Globus pallidus (tissue), 1 donor: ENCODE measurements around the gene ACP4.
"Not testable (repeated sequence)": the region's sequence is repeated elsewhere in the genome, so short reads cannot be mapped to it uniquely, and the experiment has no call there.

ENCODE experiments used
- DNase-seq: peaks from one replicate; pipeline ENCODE4 v3.0.0-alpha.2; 2015; ENCODE audit warnings: low spot score

ACP4 gene

GRCh38 chr19:50797781-50798658 lies 7.8 kb downstream of the ACP4 start:
- no peak for DNase-seq

GRCh38 chr19:50798659-50799546 lies 8.7 kb downstream of the ACP4 start:
- DNase-seq, result no peak

- no peak for DNase-seq
These were observed 9.3 kb downstream of the ACP4 start for GRCh38 chr19:50799547-50799851.

- no peak for DNase-seq
These were observed 10.9 kb downstream of the ACP4 start for GRCh38 chr19:50801107-50801506.

DNA sequence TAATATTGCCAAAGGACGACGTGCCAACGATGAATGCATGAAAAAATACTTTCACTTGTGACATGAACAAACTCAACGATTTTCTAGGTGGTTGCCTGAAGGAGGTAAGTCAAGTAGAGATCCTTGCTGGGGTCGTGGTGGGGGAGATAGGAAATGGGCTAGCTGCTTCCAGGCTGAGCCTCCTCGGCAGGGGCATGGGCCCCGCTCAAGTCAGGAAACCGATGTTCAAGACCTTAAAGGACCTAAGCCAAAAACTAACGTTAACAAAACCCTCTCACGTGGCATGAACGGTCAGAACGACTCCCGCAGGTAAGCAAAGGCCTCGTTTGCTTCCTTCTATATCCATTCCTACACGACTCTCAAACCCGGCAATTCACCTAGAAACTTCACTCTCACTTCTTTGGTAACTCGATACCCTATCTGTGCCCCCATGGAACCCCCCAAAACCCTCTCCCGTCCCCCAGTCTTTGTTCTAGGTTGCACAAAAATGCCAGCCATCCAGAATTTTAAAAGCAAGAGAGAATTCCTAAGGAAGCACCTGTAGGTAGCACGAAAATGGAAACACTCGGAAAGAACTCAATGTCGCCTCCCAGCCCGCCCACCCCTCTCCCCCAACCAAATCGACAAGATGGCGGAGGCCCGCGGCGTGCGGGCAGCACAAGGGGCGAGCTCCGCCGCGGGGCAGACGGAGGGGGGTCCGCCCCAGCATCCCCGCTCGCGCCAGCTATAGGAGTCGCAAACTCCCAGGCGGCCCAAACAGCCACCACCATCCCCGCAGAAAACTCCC lies 13.6 kb downstream of the ACP4 start:
- no peak for DNase-seq

GRCh38 chr19:50804420-50805272 lies 14.4 kb downstream of the ACP4 start:
- peak; percentile 99 for DNase-seq

DNA sequence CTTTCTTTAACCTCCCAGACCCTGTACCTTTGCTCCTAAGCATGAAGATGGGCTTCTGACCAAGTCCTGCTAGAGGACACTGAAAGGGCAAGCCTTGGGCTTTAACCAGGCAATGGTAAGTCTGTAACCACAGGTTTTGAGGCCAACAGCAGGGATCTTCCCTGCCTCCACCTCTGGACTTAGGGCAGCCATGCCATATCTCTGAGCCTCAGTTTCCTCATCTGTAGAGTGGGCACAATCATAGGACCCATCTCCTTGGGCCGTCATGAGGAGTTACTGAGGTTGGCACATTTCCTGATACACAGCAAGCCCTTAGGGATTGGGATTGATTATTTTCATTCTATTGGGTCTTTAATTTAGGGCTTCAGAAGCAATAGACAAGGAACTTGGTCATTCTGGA lies 18.6 kb downstream of the ACP4 start:
- no peak for DNase-seq

- DNase-seq, result not testable (repeated sequence)
These were observed 21.5 kb downstream of the ACP4 start for GRCh38 chr19:50811622-50812238.

DNA sequence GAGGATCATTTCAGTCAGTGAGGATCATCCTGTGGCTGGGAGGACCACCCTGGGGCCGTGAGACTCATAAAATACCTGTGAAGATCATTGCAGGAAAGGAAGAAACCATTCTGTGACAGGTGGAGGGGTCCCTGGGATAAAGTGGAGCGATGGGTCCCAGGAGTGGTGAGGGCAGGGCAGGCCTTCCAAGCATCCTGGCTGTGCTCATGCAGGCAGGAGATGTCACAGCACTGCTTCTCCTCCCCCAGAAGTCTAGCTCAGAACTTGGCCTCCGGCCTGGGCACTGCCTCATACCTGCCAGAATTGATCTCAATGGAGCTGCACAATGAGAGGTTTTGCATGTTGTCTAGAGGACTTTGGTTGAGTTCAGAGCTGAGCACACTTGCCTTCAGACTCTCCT lies 22.3 kb downstream of the ACP4 start:
- DNase-seq, result no peak

GRCh38 chr19:50814883-50815282 lies 24.7 kb downstream of the ACP4 start:
- no peak for DNase-seq

DNA sequence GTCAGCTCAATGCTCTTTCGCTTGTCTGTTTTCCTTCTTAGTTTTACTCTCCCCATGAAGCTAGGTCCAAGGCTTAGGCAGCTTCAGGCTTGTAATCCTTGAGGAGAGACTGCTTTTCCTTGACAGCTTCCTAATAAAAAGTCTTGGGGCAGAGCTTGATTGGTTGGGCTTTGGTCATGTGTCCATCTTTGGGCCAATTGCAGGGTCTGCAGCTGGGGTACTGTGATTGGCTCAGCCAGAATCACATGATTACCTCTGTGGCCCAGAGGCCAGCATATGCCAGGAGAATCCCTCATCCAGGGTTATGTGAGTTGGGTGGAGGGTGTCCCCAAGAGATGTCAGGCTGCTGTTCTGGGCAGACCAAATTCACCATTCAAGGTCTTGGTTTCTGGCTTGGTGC lies 25.2 kb downstream of the ACP4 start:
- no peak for DNase-seq

GRCh38 chr19:50817941-50818858 lies 28.0 kb downstream of the ACP4 start:
- no peak for DNase-seq

DNA sequence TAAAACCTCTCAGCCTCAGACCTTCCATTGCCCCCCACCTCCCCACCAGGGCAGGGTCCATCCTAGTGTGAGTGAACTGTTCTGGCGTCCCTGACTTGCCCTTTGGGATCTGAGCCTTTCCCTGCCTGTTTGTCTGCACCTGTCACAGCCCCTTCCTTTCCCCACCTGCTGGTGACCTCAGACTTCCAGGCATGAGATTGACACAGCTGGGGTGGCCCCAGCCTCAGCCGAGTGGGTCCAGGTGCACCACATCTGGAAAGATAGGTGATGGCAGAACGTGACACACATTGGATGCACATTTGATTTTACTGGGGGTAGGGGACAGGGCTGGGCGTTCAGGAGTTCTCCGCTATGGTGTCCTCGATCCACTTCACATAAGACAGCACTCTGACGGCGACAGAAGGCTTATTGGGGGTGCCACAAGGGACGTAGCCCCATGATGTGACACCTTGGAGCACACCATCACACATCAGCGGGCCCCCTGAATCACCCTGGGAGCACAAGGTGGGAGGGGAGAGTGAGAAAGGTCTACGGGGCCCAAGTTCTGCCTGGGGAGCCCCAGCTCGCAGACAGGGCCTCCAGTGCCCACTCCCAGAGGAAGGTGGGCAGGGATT lies 28.8 kb downstream of the ACP4 start:
- DNase-seq, result no peak

- DNase-seq, result no peak
These were observed 29.4 kb downstream of the ACP4 start for GRCh38 chr19:50819636-50820035.

DNA sequence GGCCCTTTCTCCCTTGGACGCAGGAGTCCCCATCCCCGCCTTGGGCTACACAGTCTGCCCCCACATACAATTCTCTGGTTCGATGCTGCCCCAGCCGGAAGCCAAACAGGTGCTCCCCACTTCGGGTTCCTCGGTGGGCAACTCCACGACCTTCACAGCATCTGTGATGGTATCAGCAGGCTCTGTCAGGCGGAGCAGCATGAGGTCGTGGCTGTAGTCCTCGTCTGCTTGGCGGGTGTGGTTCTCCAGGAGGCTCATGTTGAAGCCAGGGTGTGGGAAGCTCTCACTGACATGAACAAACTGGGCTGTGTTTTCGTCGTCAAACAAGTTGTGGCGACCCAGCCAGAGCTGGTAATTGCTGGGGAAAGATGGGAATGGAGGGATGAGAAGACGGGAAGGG lies 29.9 kb downstream of the ACP4 start:
- no peak for DNase-seq

GRCh38 chr19:50820549-50821247 lies 30.5 kb downstream of the ACP4 start:
- no peak for DNase-seq

- no peak for DNase-seq
These were observed 31.0 kb downstream of the ACP4 start for GRCh38 chr19:50821248-50821612.

GRCh38 chr19:50821622-50822021 lies 31.4 kb downstream of the ACP4 start:
- no peak for DNase-seq

- no peak for DNase-seq
These were observed 32.5 kb downstream of the ACP4 start for GRCh38 chr19:50822661-50823208.
